SK-N-SH (cell line): ENCODE results near the gene PTK7. TPM values are rescaled to one million over a fixed set of nuclear protein-coding genes. Genes with fewer than 3 reads are reported as not detected.

Experiments used
- CTCF ChIA-PET: fragments of 300-600, 350-600 bp; formaldehyde crosslinking; extraction: SDS; loops from one replicate; lab custom pipeline; 2021; lab: Yijun Ruan, JAX
- POLR2A ChIA-PET: fragments of 350-600 bp; sonication (Branson Sonifier 250); formaldehyde crosslinking; extraction: SDS; loops from one replicate; lab custom pipeline; 2020; ENCODE audit warnings: antibody characterized with exemption, inconsistent platforms; lab: Yijun Ruan, JAX
- DNase-seq: peaks from one replicate; pipeline ENCODE4 v3.0.0; 2012
- H2AFZ ChIP-seq: fragments of 200-600 bp; sonication (generic); 2 replicates; pipeline ENCODE4 v1.8.1; 2016; ENCODE audit warnings: antibody characterized with exemption, mild to moderate bottlenecking, low read depth
- H3F3A ChIP-seq: fragments of 200-600 bp; sonication (generic); replicated peaks from 2 replicates; pipeline ENCODE3; 2016; ENCODE audit warnings: antibody characterized with exemption, mild to moderate bottlenecking; ENCODE audit not compliant: insufficient read depth
- H3K27ac ChIP-seq, 2 experiments: fragments of 200-500 bp in 1 of 2; fragments of 200-600 bp in 1 of 2; sonication (Bioruptor generic) in 1 of 2; sonication (generic), shearing (Covaris generic) in 1 of 2; 2 replicates each; pipeline versions ENCODE4 v1.5.1 to v1.6.1; 2014 to 2016; ENCODE audit warnings: low read depth in 2 of 2, inconsistent platforms in 1 of 2, low read length in 1 of 2, mild to moderate bottlenecking in 1 of 2, mixed read lengths in 1 of 2
- H3K27me3 ChIP-seq: fragments of 200-600 bp; sonication (generic), shearing (Covaris generic); 2 replicates; pipeline ENCODE4 v1.6.1; 2016; ENCODE audit warnings: mixed run types; ENCODE audit not compliant: insufficient read depth
- H3K36me3 ChIP-seq, 2 experiments: fragments of 200-500 bp in 1 of 2; fragments of 200-600 bp in 1 of 2; sonication (Bioruptor generic) in 1 of 2; sonication (generic) in 1 of 2; replicated peaks in 1 of 2; 2 replicates each; pipeline versions ENCODE3 to v1.5.1; 2014 to 2016; ENCODE audit warnings: low read length in 1 of 2, mild to moderate bottlenecking in 1 of 2; ENCODE audit not compliant: insufficient read depth in 2 of 2, control insufficient read depth in 1 of 2
- H3K4me1 ChIP-seq, 2 experiments: fragments of 200-500 bp in 1 of 2; fragments of 200-600 bp in 1 of 2; sonication (Bioruptor generic) in 1 of 2; sonication (generic), shearing (Covaris generic) in 1 of 2; 2 replicates each; pipeline versions ENCODE4 v1.5.1 to v1.6.1; 2014 to 2016; ENCODE audit warnings: low read depth in 1 of 2, low read length in 1 of 2, mixed run types in 1 of 2; ENCODE audit not compliant: insufficient read depth in 2 of 2, control insufficient read depth in 1 of 2
- H3K4me2 ChIP-seq: fragments of 200-600 bp; sonication (generic), shearing (Covaris generic); 2 replicates; pipeline ENCODE4 v1.6.1; 2017; ENCODE audit warnings: mixed run types
- H3K4me3 ChIP-seq, 2 experiments: fragments of 200-500 bp in 1 of 2; fragments of 200-600 bp in 1 of 2; sonication (Bioruptor generic) in 1 of 2; sonication (generic), shearing (Covaris generic) in 1 of 2; 2 replicates each; pipeline versions ENCODE4 v1.5.1 to v1.8.1; 2014 to 2016; ENCODE audit warnings: low read depth in 2 of 2, inconsistent platforms in 1 of 2, low read length in 1 of 2, mild to moderate bottlenecking in 1 of 2, mixed read lengths in 1 of 2, moderate library complexity in 1 of 2
- H3K79me2 ChIP-seq: fragments of 200-600 bp; sonication (generic); 2 replicates; pipeline ENCODE4 v1.8.1; 2017; ENCODE audit warnings: mild to moderate bottlenecking; ENCODE audit not compliant: insufficient read depth
- H3K9ac ChIP-seq: fragments of 200-600 bp; sonication (generic); 2 replicates; pipeline ENCODE4 v1.6.1; 2017; ENCODE audit warnings: mixed run types
- H3K9me2 ChIP-seq: fragments of 200-600 bp; sonication (generic); 2 replicates; pipeline ENCODE4 v1.6.1; 2017; ENCODE audit warnings: mixed run types
- H3K9me3 ChIP-seq: fragments of 200-600 bp; sonication (generic); 2 replicates; pipeline ENCODE4 v1.6.1; 2017; ENCODE audit warnings: mixed run types, mild to moderate bottlenecking, moderate library complexity
- H4K20me1 ChIP-seq: fragments of 200-600 bp; sonication (generic); 2 replicates; pipeline ENCODE4 v1.6.1; 2017; ENCODE audit warnings: mild to moderate bottlenecking, mixed run types; ENCODE audit not compliant: insufficient read depth
- EP300 ChIP-seq, 2 experiments: IDR thresholded peaks; 2 replicates each; pipeline versions ENCODE4 v1.4.0 to v1.6.1; 2012; ENCODE audit warnings: borderline replicate concordance in 1 of 2, low read depth in 1 of 2, low read length in 1 of 2
- FOSL2 ChIP-seq: IDR thresholded peaks from 2 replicates; pipeline ENCODE4 v1.4.0; 2012; ENCODE audit warnings: low read depth, mild to moderate bottlenecking, moderate library complexity, borderline replicate concordance
- FOXJ3 ChIP-seq: sonication (generic); formaldehyde crosslinking; IDR thresholded peaks from 2 replicates; pipeline ENCODE4 v1.5.1; 2020; ENCODE audit warnings: mild to moderate bottlenecking, missing genetic modification reagents
- FOXM1 ChIP-seq: IDR thresholded peaks from 2 replicates; pipeline ENCODE4 v1.4.0; 2012; ENCODE audit warnings: low read depth, mild to moderate bottlenecking
- GABPA ChIP-seq: IDR thresholded peaks from 2 replicates; pipeline ENCODE4 v1.4.0; 2012; ENCODE audit warnings: low read depth, mild to moderate bottlenecking
- GATA2 ChIP-seq: sonication (generic); formaldehyde crosslinking; IDR thresholded peaks from 2 replicates; pipeline ENCODE4 v1.5.0; 2020; ENCODE audit warnings: mild to moderate bottlenecking, missing genetic modification reagents
- NFIC ChIP-seq: IDR thresholded peaks from 2 replicates; pipeline ENCODE4 v1.4.0; 2012; ENCODE audit warnings: borderline replicate concordance
- NRF1 ChIP-seq: IDR thresholded peaks from 2 replicates; pipeline ENCODE4 v1.6.1; 2012; ENCODE audit warnings: low read depth, mild to moderate bottlenecking, low read length
- POLR2AphosphoS5 ChIP-seq: IDR thresholded peaks from 2 replicates; pipeline ENCODE4 v1.6.1; 2012; ENCODE audit warnings: low read depth, low read length
- RAD21 ChIP-seq: IDR thresholded peaks from 2 replicates; pipeline ENCODE4 v1.6.1; 2012; ENCODE audit warnings: mild to moderate bottlenecking, low read length
- SIN3A ChIP-seq: IDR thresholded peaks from 2 replicates; pipeline ENCODE4 v1.6.1; 2012; ENCODE audit warnings: low read depth, mild to moderate bottlenecking, low read length, moderate library complexity, borderline replicate concordance
- SMC3 ChIP-seq: IDR thresholded peaks from 2 replicates; pipeline ENCODE4 v1.6.1; 2012; ENCODE audit warnings: low read depth, low read length, improper control_type of control experiment
- TAF1 ChIP-seq: IDR thresholded peaks from 2 replicates; pipeline ENCODE4 v1.6.1; 2012; ENCODE audit warnings: low read depth, mild to moderate bottlenecking, low read length, moderate library complexity, borderline replicate concordance
- TCF12 ChIP-seq: IDR thresholded peaks from 2 replicates; pipeline ENCODE4 v1.4.0; 2012
- TEAD4 ChIP-seq: IDR thresholded peaks from 2 replicates; pipeline ENCODE4 v1.4.0; 2012; ENCODE audit warnings: mild to moderate bottlenecking, borderline replicate concordance; ENCODE audit not compliant: insufficient read depth
- YY1 ChIP-seq: IDR thresholded peaks from 2 replicates; pipeline ENCODE4 v1.4.0; 2012; ENCODE audit warnings: low read depth, mild to moderate bottlenecking
- WGBS: methylation state at CpG from one replicate; pipeline ENCODE4 v1.1.6; 2017; ENCODE audit warnings: low lambda C conversion rate; 5-methylcytosine and 5-hydroxymethylcytosine counted together
- polyA plus RNA-seq, 3 experiments: library from polyadenylated mRNA; depleted of rRNA; stranded (reverse); fragments of >200 nt; gene quantifications; 2 replicates each; pipeline ENCODE4 v1.2.3, GENCODE V29; 2012
- TF ChIP-seq, protein P1 (sequence below): IDR thresholded peaks from 2 replicates; pipeline ENCODE4 v1.4.0; 2012; ENCODE audit warnings: low read depth, borderline replicate concordance
- TF ChIP-seq, protein P2 (sequence below): IDR thresholded peaks from 2 replicates; pipeline ENCODE4 v1.6.1; 2012; ENCODE audit warnings: mild to moderate bottlenecking, low read depth, low read length, moderate library complexity

PTK7 gene
- polyA plus RNA-seq, 1 of the 3 experiments (the other 2 are of a cell fraction), result 105 TPM

DNA sequence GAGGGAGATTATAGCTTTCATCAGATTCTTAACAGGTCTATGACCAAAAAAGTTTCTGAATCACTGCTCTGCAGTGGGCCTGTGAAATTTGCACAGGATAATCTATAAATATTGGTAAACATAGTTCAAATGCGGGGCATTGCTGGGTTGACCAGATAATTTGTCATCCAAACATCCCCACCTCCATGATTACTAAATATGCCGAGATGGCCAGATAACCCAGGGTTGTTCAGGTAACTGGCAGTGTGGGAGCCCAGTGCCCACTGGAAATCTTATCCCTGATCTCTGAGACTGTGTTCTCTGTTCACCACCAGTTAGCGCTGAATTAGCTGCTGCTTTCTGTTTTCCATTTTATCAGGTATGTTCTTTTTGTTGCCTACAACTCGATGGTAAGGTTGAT is 21.4 kb downstream of the PTK7 start:
- H3K4me2 ChIP-seq, result peak overlapping the region; percentile 66; the same call in 1 of the 2 replicates
- ChIA-PET POLR2A (no interaction called here), CTCF (interaction anchor here (1.1 to 2.9 kb wide), 2 partner anchors 20 to 46 kb away, joined by 6 to 12 read pairs; no protein-coding TSS in a partner anchor)
- peaks cover 32% of the 10 kb centered on the region for H3F3A ChIP-seq
- no peaks in the 10 kb centered on the region for H3K9me3 ChIP-seq
- peaks cover 25 to 38% of the 10 kb centered on the region in 2 experiments for H3K4me1 ChIP-seq
- no peak overlapping the region; the same call in 1 of the 2 replicates for H3K9ac ChIP-seq
- H3K27me3 ChIP-seq, result no peaks in the 10 kb centered on the region
- peaks cover 93% of the 10 kb centered on the region for H3K79me2 ChIP-seq
- no peak overlapping the region for H2AFZ ChIP-seq
- H3K36me3 ChIP-seq, result peaks cover 0 to 6% of the 10 kb centered on the region in 2 experiments
- H4K20me1 ChIP-seq, result no peaks in the 10 kb centered on the region; the same call in 1 of the 2 replicates
- peak overlapping the region; percentile 64 to 73; a peak in 3 of 4 replicates for H3K27ac ChIP-seq
- no peak for DNase-seq
- H3K4me3 ChIP-seq, result no peak overlapping the region
- peak; percentile 21; the same call in 1 of the 2 replicates for TF ChIP-seq GATA2 (CRISPR knock-in tag)
- no peak for TF ChIP-seq SMC3
- no peaks in the 10 kb centered on the region for H3K9me2 ChIP-seq
- WGBS, result 93% methylated on average over 4 of the region's 4 CpGs

DNA sequence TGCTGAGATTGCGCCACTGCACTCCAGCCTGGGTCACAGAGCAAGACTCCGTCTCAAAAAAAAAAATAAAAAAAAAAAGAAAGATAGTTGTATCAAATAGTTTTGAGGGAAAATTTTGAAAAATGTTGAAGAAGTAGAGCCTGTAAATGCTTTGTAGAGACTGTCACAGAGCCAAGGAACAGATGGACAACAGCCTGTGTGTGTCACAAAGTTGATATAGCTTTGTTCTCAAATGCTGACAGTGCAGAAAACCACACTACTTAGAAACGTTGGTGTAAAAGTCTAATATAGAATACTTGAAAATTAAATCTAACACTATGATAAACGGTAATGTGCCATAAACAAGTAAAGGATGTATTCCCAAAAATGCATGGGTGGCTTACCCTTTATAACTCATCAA is 25.4 kb downstream of the PTK7 start:
- H3F3A ChIP-seq, result peaks cover 23% of the 10 kb centered on the region
- H3K27ac ChIP-seq, result no peak overlapping the region
- no peak overlapping the region for H3K4me2 ChIP-seq
- no peaks in the 10 kb centered on the region for H3K9me2 ChIP-seq
- H3K4me3 ChIP-seq, result no peak overlapping the region
- CTCF ChIA-PET, result no interaction called here
- peaks cover 17 to 20% of the 10 kb centered on the region in 2 experiments for H3K4me1 ChIP-seq
- H3K9me3 ChIP-seq, result no peaks in the 10 kb centered on the region
- DNase-seq, result no peak
- 80% methylated on average over 4 of the region's 4 CpGs for WGBS
- TF ChIP-seq FOXJ3 (CRISPR knock-in tag) (no peak), TEAD4 (no peak)
- TF ChIP-seq, protein P1, sequence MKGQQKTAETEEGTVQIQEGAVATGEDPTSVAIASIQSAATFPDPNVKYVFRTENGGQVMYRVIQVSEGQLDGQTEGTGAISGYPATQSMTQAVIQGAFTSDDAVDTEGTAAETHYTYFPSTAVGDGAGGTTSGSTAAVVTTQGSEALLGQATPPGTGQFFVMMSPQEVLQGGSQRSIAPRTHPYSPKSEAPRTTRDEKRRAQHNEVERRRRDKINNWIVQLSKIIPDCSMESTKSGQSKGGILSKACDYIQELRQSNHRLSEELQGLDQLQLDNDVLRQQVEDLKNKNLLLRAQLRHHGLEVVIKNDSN, result no peak
- H2AFZ ChIP-seq, result no peak overlapping the region
- no peak overlapping the region for H3K9ac ChIP-seq
- H3K27me3 ChIP-seq, result no peaks in the 10 kb centered on the region
- H4K20me1 ChIP-seq, result peaks cover 2% of the 10 kb centered on the region
- POLR2A ChIA-PET, result no interaction called here
- H3K36me3 ChIP-seq, result peaks cover 0 to 6% of the 10 kb centered on the region in 2 experiments
- peaks cover 85% of the 10 kb centered on the region for H3K79me2 ChIP-seq

DNA sequence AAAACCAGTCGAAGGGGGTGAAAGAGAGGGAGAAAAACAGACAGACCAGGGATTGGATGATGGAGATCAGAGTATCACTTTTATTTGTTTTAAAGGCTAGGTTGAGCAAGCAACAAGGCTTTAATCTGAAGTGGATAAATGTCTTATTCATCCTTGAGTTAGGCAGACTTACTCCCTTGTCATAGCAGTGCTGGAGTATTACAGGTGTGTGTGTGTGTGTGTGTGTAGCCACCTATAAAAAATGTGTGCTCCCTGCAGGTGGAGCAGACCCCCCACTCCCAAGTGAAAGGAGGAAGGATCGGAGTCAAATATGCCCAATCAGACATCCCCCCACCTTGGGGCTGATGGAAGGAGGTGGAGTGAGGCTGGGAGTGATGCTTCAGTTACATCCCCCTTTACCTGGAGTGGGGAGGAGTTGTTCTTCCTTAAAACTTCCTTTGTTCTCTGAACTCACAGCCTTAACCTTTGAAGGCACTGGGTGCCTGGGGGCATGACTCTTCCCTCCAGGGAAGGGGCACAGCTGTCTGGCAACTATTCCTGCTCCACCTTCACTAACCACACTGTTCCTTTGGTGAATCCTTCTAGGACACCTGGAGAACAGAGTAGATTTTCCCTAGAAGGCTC is 27.3 kb downstream of the PTK7 start:
- 55% methylated on average over 2 of the region's 2 CpGs for WGBS
- no peak for DNase-seq
- Histone ChIP-seq H3K4me3 (no peak overlapping the region), H3K9me2 (no peaks in the 10 kb centered on the region), H3K9ac (no peak overlapping the region), H2AFZ (no peak overlapping the region), H3K79me2 (peaks cover 81% of the 10 kb centered on the region), H3K9me3 (no peaks in the 10 kb centered on the region), H3K36me3 (peaks cover 0 to 4% of the 10 kb centered on the region in 2 experiments), H4K20me1 (peaks cover 2% of the 10 kb centered on the region; the same call in 1 of the 2 replicates), H3K27ac (no peak overlapping the region), H3K27me3 (no peaks in the 10 kb centered on the region), H3F3A (peaks cover 6% of the 10 kb centered on the region), H3K4me2 (no peak overlapping the region), H3K4me1 (peaks cover 0 to 7% of the 10 kb centered on the region in 2 experiments; a peak in 1 of 4 replicates)
- CTCF ChIA-PET, result no interaction called here
- POLR2A ChIA-PET, result interaction anchor here (0.9 kb wide), 1 partner anchor 20 kb away, joined by 3 read pairs; no protein-coding TSS in a partner anchor
- TF ChIP-seq FOXJ3 (CRISPR knock-in tag), result no peak
- no peak for TF ChIP-seq FOSL2
- no peak for TF ChIP-seq NFIC
- no peak for TF ChIP-seq NRF1
- TF ChIP-seq SIN3A, result no peak
- TF ChIP-seq EP300 (IDR thresholded peaks at IDR 0.05; ENCODE audit: borderline replicate concordance in 1 of 2, low read depth in 1 of 2, low read length in 1 of 2), result no peak
- no peak for TF ChIP-seq TEAD4
- TF ChIP-seq TAF1, result no peak
- TF ChIP-seq FOXM1, result no peak
- TF ChIP-seq GATA2 (CRISPR knock-in tag), result no peak
- no peak for TF ChIP-seq RAD21
- TF ChIP-seq, protein P2, sequence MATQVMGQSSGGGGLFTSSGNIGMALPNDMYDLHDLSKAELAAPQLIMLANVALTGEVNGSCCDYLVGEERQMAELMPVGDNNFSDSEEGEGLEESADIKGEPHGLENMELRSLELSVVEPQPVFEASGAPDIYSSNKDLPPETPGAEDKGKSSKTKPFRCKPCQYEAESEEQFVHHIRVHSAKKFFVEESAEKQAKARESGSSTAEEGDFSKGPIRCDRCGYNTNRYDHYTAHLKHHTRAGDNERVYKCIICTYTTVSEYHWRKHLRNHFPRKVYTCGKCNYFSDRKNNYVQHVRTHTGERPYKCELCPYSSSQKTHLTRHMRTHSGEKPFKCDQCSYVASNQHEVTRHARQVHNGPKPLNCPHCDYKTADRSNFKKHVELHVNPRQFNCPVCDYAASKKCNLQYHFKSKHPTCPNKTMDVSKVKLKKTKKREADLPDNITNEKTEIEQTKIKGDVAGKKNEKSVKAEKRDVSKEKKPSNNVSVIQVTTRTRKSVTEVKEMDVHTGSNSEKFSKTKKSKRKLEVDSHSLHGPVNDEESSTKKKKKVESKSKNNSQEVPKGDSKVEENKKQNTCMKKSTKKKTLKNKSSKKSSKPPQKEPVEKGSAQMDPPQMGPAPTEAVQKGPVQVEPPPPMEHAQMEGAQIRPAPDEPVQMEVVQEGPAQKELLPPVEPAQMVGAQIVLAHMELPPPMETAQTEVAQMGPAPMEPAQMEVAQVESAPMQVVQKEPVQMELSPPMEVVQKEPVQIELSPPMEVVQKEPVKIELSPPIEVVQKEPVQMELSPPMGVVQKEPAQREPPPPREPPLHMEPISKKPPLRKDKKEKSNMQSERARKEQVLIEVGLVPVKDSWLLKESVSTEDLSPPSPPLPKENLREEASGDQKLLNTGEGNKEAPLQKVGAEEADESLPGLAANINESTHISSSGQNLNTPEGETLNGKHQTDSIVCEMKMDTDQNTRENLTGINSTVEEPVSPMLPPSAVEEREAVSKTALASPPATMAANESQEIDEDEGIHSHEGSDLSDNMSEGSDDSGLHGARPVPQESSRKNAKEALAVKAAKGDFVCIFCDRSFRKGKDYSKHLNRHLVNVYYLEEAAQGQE, result no peak
- no peak for TF ChIP-seq POLR2AphosphoS5
- no peak for TF ChIP-seq GABPA
- TF ChIP-seq TCF12, result no peak
- TF ChIP-seq YY1, result no peak
